ENCODE results near the gene NDST3.
"Not testable (repeated sequence)": the region's sequence is repeated elsewhere in the genome, so short reads cannot be mapped to it uniquely, and the experiment has no call there.

Gene NDST3

DNA sequence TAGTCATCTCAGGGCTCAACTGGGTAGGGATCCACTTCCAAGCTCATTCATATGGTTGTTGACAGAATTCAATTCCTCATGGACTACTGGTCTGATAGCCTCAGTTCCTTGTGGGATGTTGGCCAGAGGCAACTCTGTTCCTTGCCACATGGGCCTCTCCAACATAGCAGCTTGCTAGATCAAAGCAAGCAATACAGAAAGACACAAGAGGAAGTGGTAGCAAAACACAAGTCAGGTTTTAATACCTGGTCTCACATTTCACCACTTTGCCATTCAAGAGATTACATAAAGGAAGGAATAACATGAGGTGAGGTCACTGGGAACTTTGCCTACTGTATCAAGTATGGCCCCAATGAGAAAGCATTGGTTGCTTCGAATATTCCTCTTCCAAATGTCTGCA, 239.4 kb downstream of the NDST3 start:
- no peak for DNase-seq (ENCODE audit: low spot score)

DNA sequence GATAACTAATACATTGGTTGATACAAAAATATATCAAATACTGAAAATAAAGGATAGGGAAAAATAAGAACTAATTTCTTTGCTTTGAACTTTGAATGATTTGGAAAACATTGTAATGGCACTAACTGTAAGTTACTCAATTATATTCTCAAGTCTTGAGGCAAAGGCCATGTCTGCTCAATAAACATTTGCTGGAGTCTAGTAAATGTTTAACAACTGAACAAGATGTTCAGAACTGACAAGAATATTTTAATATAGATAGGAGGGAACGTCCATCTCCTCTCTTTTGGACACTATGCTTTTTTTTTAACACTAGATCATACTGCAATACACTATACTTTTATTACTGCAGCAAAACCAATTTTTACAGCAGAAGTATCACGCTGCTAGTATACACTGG, 242.3 kb downstream of the NDST3 start:
- no peak for DNase-seq (ENCODE audit: low spot score)

DNA sequence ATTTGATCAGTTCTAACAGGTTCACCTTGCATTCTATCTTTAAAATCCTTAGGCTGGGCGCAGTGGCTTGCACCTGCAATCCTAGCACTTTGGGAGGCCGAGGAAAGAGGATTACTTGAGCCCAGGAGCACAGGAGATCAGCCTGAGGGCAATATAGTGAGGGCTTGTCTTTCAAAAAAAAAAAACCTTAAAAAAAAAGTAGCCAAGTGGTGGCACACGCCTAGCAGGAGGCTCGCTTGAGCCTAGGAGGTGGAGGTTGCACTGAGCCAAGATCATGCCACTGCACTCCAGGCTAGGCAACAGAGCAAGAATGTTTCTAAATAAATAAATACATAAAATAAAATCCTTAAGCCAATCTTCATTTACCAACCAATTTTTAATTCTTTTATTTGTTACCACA, 243.0 kb downstream of the NDST3 start:
- DNase-seq (ENCODE audit: low spot score): no peak

- DNase-seq (ENCODE audit: low spot score): peak; percentile 96
These were observed 244.4 kb downstream of the NDST3 start for GRCh38 chr4:118278473-118279274.

- no peak for DNase-seq (ENCODE audit: low spot score)
These were observed 245.0 kb downstream of the NDST3 start for GRCh38 chr4:118279328-118279727.

DNA sequence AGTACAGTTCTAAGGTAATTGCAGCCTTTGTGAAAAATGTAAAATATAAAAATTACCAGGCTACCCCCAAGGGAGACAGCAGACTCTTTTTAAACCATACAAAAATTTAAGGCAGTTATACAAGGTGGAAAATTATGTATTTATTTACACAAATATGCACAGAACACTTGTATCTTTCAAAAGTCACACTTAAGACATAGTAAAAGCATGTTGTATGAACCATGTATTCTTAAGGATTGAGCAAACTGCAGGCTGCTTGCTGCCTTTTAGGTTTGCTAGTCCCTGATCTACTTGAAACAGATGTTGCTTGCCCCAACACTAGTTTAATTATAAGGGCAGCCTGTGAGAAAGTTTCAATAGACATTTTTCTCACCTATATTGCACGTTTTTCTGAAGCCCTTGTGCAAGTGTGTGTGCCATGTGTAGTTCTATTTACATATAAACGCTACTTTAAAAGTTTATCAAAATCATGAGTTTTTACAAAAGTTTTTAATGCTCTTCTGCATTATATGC, 245.7 kb downstream of the NDST3 start:
- no peak for DNase-seq (ENCODE audit: low spot score)

GRCh38 chr4:118280501-118281218, 246.4 kb downstream of the NDST3 start:
- peak; percentile 50 for DNase-seq (ENCODE audit: low spot score)

DNA sequence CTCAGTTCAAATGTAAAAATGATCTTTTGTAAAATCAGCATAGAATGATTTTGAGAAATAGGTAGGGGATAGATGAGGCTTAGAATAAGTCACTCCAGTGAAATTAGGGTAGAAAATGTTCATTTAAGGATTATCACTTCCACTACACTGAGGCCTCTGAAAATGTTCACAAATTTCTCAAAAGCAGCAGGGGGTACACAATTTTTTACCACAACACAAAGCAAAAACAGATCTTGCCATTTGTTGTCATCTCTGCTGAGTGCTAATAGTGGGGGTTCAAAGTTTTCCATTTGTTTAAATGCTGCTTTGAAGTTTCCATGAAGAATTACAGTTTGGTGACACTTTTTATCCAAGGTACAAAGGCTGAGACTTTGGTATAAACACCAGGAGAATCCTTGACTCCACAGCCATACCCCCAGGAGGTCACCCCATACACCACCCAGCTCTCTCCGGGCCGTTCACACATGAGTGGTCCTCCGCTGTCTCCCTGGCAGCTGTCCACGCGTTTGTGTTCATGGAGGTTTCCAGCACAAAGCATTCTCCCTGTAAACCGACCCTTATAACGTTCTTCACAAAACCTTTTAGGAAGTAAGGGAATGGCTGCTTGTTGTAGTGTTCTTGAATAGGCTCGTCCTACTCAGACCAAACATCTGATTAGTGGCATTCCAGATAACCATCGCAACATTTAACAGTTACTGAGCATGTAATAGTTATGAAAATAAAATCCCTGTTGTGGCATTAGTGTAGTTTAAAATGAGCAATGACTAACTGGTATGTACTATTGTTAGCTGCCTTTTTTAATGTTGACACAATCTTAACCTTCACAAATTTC, 247.5 kb downstream of the NDST3 start:
- DNase-seq (ENCODE audit: low spot score): peak; percentile 27

GRCh38 chr4:118282692-118283091, 248.4 kb downstream of the NDST3 start:
- DNase-seq (ENCODE audit: low spot score): peak; percentile 66

DNA sequence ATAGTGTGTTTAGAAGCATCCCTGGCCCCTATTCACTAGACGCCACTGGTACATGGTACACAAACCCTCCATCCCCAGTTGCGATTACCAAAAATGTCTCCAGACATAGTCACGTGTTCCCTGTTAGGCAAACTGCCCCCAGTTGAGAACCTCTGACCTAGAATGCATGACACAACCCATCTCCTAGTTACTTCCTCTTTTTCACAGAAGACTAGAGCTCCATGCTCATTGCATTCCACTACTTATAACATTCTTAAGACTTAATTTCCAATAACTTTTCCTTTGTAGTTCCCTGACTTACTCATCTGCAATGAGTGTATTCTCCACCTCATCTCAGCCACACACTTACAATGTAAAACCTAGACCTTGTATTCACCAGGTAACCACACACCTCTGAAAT, 249.9 kb downstream of the NDST3 start:
- DNase-seq (ENCODE audit: low spot score): no peak

GRCh38 chr4:118285931-118286330, 251.6 kb downstream of the NDST3 start:
- no peak for DNase-seq (ENCODE audit: low spot score)

DNA sequence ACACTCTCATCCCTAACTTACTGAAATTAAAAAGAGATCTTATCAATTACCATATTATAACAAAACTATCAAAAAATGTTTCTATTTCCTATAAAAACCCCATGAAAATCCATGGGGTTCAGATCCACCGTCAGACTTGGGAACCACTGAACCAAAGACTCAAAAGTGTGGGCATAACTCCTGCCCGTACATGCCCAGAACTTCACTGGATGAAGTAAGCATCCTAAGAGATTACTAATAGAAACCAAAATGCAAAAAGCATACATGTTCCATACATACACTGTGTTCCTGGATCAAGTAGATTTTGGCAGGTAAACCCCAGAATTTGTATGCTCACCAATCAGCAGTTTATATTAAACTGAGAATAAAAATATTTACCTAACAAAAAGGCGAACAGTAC, 252.4 kb downstream of the NDST3 start:
- DNase-seq (ENCODE audit: low spot score): no peak

DNA sequence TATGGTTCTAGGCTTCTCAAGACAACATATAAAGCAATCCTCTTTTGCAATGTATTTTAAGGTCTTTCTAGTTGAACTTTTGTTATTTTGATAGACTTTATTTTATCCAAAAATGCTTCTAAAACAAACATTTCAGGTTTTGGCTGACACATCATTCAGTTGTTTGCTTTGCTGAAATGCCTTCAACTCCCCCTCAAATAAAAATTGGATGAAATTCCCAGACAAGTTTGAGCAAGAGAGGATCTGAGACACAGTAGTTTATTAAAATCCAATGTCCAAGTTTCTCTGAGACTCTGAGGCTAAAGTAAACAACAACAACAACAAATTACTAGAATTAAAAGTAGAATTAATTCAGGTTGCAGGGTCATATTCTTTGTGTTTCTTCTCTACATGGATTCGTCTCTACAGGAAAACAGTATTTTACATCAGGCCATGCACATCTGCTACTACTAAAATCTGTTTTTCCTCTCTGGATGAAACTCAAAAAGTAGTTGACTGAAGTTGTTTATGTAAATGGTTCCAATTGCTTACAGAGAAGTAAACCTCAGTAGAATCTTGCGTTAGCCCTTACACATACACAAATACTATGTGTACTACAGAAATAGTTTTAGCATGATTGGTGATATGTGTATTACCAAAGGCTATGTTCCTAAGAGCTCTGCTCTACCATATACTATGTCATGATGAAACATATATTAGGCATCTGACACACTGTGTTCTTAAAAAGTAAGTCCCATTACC, 253.6 kb downstream of the NDST3 start:
- DNase-seq (ENCODE audit: low spot score): no peak

- DNase-seq (ENCODE audit: low spot score): peak; percentile 60
These were observed 255.5 kb downstream of the NDST3 start for GRCh38 chr4:118289794-118290193.

GRCh38 chr4:118290951-118291350, 256.7 kb downstream of the NDST3 start:
- no peak for DNase-seq (ENCODE audit: low spot score)

DNA sequence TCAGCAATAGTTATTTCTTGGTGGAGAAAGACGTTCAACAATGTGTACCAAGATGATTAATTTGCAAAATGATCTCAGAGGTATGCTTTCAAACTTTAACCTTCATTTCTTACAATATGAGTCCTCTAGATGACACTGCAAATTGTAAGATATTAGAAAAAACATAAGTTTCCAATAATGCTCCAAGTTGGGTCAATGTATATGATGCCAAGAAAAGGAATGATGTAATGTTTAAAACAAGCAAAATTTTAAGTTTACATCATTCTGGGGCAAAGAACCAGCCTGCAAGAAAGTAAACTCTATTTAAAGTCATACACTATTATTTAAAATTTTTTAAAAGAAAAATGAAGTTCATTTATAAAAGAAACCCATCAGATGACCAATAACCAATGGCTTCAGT, 262.4 kb downstream of the NDST3 start:
- no peak for DNase-seq (ENCODE audit: low spot score)

- not testable (repeated sequence) for DNase-seq (ENCODE audit: low spot score)
These were observed 265.3 kb downstream of the NDST3 start for GRCh38 chr4:118299619-118300018.

DNA sequence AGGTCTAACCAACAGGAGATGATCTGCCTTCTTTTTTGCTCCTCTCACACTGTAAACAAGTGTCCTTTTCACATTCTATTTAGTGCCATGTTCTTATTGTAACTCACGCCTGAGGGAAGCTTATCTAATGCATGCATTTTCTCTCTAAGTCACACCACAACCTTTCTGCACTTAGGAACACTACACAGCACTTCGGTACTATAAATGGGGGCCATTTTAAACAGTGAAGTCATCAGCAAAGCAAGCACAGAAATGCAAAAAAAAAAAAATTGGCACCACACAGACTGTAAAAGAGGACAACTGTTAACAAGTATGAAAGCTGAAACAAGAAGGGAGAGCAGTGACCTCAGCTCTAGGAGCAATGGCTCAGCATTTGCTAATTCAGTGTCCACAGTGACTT, 273.4 kb downstream of the NDST3 start:
- DNase-seq (ENCODE audit: low spot score): no peak
